ENCODE data around the gene IGF2BP2.

- no peak for TF ChIP-seq CTCF (IDR thresholded peaks at IDR 0.05)
- no peak for TF ChIP-seq TCF7L2 (IDR thresholded peaks at IDR 0.05; ENCODE audit: low read depth, low read length)
Observed at GRCh38 chr3:185827595-185828344, 2.9 kb upstream of the IGF2BP2 start.
